SK-N-MC (cell line): ENCODE measurements around the gene SMCO4.

Experiments
- EZH2 ChIP-seq: fragments of 200-600 bp; sonication (generic); IDR thresholded peaks from one replicate; pipeline ENCODE4 v1.6.1; 2017; ENCODE audit warnings: antibody characterized with exemption
- POLR2AphosphoS5 ChIP-seq: IDR thresholded peaks from 2 replicates; pipeline ENCODE4 v1.6.1; 2012; ENCODE audit warnings: mild to moderate bottlenecking, low read depth, low read length, borderline replicate concordance

DNA sequence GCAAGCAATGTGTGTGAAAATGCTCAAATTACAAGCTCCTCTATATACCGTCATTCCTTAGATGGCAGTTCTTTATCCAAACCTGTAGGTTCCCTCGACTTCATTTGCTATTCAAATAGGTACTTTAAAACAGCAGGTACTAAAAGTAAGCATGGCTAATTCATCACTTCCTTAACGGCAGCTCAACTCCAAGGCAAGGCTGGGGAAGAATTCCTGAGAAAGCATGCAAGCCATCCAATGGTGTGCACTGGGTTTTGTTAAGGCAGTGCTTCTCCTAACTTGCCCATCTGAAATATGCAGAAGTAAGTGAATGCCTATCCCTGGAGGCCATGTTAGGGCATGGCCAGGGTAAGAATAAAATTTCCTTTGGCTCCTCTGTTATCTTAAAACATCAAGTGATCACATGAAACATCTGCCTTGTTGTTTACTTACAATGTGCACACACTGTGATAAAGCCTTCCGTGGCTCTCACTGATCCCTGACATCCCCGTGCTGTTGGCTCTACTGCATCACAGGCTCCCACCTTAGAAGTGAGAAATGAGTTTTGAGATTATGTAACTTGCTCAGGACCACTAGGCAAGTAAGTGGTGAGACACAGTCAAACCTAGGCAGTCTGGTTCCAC is 52.1 kb downstream of the SMCO4 start:
- TF ChIP-seq EZH2 = no peak
- no peak for TF ChIP-seq POLR2AphosphoS5
